HG02798 (cell line): ENCODE measurements around the gene TMEM61.
"Not testable (repeated sequence)": the region's sequence is repeated elsewhere in the genome, so short reads cannot be mapped to it uniquely, and the experiment has no call there.

Experiments used
- ATAC-seq: cut with Tn5 transposase; IDR thresholded peaks from one replicate; pipeline ENCODE4 v1.9.1; 2021; ENCODE audit warnings: mild to moderate bottlenecking; ENCODE audit not compliant: unreplicated experiment, poor library complexity

TMEM61 gene

DNA sequence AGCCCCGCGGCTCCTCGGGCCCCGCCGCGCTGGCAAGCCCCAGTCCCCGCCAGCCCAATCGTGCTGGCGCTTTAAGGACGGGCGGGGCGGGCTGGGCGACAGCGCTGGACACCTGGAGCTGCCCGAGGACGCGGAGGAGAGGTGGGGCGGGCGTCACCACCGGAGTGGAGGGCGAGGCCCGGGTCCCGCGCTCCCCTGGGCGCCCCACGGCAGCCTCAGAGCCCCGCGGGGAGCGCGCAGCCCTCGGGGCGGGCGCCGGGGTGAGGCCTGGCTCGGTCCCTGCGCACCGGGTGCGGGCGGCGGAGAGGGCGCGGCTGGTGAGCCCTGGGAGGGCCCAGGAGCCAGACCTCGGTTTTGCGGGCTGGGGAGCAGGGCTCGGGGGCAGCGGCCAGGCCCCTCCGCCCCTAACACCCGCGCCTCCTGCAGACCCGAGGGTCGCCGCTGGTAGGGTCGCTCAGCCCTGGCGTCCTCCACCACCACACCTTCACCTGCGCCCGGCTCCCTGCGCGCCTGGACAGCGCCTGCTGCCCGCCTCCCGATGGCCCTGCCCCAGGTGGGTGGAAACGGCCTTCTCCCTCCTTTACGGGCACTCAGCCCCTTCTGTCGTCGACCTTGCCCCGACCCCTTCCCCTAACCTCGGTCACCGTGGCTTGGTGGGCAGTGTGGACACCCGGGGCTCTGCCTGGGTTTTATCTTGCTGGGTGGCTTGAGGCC lies at the start of gene TMEM61:
Gene TMEM61, plus strand, starts transcription at position 101 of the 714 bp plus-strand sequence. Its CDS starts 438 bp downstream, at position 539.
- ATAC-seq, result no peak

DNA sequence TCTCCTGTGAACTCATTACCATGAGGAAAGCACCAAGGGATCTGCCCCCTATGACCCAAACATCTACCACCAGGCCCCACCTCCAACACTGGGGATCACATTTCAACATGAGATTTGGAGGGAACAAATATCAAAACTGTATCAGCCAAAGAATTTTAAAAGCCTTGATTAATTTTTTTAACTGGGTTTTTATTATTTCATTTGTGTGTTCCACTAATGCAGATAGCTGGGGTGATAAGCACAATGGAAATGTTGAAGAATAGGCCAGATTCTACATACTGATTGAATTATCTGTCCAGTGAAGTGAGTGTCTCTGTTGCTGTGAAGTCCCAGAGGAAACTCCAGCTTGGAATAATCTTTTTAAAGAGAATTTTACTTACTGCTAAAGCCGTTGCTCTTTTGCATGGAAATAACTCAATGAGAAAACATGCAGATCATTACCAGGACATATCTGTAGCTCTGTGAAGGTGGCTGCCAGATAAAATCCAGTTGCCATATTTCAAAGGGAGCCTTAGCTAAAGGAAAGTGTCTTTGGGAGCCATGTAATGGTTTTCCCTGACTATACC lies 49.1 kb upstream of the TMEM61 start:
- no peak for ATAC-seq

DNA sequence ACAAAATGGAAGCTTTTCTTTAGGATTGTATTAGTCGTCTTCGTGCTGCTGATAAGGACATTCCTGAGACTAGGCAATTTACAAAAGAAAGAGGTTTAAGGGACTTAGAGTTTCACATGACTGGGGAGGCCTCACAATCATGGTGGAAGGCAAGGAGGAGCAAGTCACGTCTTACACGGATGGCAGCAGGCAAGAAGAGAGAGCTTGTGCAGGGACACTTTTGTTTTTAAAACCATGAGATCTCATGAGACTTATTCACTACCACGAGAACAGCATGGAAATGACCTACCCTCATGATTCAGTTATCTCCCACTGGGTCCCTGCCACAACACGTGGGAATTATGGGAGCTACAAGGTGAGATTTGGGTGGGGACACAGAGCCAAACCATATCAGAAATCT lies 46.3 kb upstream of the TMEM61 start:
- not testable (repeated sequence) for ATAC-seq

DNA sequence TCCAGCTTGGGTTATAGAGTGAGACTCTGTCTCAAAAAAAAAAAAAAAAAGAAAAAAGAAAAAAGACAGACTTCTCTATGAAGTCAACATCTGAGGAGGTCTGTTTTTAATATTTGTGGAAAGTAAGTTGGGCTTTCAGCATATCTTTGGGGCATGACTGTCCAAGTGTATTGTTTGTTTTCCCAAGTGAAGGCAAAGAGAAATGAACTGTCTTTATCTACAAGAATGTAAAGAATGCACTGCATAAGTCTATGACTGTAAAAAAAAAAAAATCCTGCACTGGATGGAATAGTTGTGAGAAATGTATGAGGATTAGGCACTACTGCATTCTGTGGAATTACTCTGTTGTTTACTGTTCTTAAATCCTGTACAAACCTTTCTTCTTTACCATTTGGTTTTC lies 45.6 kb upstream of the TMEM61 start:
- ATAC-seq, result no peak

DNA sequence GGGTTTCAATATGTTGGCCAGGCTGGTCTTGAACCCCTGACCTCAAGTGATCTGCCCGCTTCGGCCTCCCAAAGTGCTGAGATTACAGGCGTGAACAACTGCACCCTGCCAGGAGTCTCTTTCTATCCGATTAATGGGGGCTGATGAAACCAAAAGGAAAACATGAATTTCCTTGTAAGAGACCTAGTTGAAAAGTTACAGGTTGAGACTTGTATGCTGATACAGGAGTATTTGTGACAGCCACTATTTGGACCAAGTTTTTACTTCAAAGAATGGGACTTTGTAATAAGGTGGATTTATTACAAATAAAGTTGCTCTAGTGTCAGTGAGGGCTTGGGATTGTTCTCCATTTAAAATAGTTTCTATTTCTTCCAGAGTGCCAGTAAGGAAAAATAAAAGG lies 43.6 kb upstream of the TMEM61 start:
- ATAC-seq, result no peak

DNA sequence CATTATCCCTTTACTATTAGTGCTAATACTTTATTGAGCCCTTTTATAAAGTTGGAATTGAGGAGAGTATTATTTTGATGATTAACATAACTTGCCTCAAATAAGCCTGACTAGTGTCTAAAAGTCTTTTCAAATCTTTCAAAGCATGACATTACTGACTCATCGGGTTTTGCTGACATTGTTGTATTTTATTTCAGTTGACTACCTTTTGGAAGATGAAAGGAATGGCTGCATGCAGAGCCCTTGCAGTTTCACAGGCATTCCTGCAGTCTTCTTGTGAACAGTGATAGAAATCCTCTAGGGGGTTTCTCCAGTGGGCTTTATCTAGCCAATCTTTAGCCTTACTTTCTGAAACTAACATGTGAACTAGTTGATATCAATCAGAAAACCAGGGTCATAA lies 43.0 kb upstream of the TMEM61 start:
- ATAC-seq, result no peak

DNA sequence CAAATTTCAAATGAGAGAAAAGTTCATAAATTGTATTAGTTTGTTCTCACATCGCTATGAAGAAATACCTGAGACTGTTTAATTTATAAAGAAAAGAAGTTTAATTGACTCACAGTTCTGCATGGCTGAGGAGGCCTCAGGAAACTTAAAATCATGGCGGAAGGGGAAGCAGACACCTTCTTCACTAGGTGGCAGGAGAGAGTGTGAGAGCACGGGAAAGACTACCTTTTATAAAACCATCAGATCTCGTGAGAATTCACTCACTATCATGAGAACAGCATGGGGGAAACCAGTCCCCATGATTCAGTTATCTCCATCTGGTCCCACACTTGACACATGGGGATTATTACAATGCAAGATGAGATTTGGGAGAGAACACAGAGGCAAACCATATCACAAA lies 41.5 kb upstream of the TMEM61 start:
- not testable (repeated sequence) for ATAC-seq

DNA sequence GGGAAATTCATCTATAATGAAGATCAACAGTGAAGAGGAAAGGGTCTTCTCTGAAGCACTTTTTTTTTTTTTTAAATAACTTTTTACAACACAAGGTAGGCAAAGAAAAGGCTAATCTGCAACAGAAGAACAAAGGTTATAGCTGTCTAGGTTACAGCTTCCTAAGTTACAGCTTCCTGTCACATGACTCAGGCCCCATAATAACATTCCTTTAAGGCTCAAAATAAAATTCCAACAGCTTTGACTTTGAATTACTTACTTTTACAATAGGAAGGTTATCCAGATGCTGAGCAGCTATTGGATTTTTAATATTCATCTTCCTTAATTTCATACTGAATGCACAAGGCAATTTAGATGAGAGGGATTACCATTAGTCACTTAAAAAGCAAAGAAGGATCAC lies 40.4 kb upstream of the TMEM61 start:
- no peak for ATAC-seq

DNA sequence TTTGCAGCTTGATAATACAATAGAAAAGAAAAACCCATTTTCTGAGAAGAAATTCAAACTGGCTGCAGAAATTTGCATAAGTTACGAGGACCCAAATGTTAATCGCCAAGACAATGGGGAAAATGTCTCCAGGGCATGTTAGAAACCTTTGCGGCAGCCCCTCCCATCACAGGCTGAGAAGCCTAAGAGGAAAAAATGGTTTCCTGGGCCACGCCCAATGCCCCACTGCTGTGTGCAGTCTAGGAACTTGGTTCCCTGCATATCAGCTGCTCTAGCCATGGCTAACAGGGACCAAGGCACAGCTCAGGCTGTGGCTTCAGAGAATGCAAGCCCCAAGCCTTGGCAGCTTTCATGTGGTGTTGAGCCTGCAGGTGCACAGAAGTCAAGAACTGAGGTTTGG lies 37.5 kb upstream of the TMEM61 start:
- ATAC-seq, result no peak

DNA sequence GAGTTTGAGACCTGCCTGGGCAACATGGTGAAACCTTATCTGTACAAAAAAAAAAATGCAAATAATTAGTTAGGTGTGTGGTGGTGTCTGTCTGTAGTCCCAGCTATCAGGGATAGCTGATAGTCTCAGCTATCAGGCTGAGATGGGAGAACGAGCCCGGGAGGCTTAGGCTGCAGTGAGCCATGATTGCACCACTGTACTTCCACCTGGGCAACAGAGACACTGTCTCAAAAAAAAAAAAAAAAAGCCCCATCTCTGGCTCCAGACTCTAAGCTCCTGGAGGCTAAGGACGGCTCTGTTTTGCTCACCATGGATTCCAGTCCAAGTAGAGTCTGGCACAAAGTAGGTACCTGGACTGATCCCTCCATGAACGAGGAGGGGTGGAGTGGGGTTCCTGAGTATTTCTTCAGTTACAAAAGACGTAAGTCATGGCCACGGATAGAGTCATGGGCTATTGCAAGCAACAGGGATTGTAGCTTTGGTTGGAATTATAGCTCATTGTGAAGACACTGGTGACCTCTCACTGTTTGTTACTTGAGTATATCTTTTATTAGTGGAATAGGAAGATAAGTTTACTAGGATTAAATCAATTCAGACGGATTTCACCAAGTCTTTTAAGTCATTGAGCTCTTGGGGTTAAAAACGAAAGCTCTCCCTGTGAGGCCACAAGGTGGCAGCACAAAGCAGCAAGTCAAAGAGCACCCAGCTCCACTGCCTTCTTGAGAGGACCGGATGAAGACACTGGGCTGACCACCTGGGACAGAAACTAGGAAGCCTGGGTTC lies 35.6 kb upstream of the TMEM61 start:
- peak; percentile 68 for ATAC-seq

DNA sequence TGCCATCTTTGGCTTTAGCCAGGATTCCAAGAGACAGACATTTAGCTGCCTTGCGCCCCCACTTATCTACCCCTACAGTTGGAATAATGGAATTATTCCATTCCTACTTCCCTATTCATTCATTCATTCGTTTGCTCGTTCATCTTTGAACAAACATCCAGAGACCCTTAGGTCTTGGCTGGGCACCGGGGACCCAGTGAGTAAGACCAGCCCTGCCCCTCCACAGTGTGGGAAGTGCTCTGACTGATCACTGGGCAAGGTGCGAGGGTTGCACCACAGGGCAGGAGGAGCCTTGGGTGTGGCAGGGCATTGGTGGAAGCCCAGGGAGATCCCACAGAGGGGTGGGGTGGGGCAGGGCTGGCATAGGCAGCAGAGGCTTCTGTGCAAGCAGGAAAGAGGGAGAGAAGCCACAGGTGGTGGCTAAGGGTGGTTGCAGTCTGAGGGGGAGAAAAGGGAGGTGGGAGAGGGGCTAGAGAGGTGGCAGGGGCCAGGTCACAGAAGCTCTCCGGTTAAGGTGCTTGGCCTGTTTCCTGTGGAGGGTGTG lies 35.0 kb upstream of the TMEM61 start:
- ATAC-seq, result no peak

DNA sequence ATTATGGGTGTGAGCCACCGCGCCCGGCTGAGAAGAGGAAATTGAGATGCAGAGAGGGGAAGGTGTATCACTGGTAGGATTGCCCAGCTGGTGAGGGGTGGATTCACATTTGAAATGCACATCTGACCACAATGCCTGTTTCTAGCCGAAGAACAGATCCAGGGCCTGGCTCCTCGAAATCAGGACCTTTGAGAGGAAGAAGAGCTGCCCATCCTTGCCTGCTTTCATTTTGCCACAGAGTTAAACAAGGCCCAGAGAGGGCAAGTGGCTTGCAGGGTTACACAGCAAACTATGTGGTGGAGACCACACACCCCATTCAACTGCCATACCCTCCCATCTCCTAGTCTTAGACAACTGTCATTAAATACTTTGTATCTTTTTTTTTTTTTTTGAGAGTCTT lies 32.9 kb upstream of the TMEM61 start:
- no peak for ATAC-seq

DNA sequence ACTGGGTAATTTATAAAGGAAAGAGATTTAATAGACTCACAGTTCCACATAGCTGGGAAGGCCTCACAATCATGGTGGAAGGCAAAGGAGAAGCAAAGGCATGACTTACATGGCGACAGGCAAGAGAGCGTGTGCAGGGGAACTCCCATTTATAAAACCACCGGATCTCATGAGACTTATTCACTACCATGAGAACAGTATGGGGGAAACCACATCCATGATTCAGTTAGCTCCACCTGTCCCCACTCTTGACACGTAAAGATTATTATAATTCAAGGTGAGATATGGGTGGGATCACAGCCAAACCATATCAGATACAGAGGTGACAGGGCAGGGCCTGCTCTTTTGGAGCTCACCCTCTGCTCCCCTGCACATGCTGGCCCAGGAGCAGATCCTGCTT lies 31.4 kb upstream of the TMEM61 start:
- no peak for ATAC-seq

DNA sequence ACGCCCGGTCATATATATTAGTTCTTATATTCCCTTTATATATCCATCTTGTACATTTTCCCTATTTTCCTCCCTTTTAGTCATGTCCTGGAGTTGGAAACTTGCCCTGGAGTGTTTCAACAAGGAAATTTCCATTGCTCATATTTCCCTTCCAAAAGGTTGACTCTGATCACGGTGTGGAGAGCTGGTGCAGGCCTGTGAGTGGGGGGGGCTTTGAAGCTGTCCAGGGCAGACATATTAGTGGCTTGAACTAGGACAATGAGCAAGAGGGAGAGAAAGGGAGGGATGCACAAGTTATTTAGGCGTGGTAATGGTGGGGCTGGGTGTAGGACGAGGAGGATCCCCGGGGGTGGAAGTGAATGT lies 30.4 kb upstream of the TMEM61 start:
- ATAC-seq, result no peak

DNA sequence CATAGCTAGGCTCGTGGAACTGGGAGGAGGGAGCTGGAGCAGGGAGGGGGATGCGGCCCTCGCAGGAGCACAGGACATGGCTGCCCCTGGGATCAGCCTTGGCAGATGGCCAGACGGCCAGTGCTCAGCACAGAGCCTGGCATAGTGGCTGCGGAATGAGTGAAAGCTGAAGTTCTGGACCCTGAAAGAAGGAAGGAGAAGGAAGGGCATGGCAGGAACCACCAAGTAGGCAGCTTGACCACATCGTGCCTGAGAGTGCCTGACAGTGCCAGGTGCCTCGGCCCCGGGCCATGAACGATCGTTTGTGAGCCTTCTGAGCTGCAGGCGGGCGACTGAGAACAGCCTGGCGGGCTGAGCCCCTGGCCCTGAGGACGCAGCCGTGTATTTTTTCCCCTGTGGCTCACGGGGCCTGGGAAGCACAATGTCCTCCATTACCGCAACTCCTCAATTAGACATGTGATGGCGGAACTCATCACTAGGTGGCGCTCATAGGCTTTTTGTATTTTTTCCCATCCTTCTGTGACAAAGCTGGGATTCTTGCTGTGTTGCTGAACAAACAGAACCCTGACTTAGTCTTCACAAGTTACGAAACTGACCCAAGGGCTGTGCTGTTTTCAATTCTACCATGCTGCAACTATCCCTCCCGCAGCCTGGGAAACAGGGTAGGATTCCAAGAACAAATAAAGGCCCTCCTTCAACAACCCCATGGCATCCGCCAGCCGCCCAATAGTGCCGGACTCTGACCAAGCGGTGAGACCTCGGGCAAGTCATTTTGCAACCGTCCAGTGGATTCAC lies 29.9 kb upstream of the TMEM61 start:
- ATAC-seq, result no peak

DNA sequence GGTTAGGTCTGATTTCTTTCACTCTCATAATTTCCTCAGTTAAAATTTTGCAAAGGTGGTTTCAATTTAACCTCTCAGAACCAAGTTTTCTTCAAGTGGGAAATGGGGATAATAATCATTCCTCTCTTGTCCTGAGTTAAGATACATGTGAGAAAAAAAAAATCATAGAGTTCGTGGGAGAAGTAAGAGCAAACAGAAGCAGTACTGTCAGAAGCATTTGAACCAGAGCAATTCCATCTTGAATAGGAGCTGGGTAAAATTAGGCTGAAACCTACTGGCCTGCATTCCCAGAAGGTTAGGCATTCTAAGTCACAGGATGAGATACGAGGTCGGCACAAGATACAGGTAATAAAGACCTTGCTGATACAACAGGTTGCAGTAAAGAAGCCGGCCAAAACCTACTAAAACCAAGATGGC lies 28.6 kb upstream of the TMEM61 start:
- no peak for ATAC-seq

DNA sequence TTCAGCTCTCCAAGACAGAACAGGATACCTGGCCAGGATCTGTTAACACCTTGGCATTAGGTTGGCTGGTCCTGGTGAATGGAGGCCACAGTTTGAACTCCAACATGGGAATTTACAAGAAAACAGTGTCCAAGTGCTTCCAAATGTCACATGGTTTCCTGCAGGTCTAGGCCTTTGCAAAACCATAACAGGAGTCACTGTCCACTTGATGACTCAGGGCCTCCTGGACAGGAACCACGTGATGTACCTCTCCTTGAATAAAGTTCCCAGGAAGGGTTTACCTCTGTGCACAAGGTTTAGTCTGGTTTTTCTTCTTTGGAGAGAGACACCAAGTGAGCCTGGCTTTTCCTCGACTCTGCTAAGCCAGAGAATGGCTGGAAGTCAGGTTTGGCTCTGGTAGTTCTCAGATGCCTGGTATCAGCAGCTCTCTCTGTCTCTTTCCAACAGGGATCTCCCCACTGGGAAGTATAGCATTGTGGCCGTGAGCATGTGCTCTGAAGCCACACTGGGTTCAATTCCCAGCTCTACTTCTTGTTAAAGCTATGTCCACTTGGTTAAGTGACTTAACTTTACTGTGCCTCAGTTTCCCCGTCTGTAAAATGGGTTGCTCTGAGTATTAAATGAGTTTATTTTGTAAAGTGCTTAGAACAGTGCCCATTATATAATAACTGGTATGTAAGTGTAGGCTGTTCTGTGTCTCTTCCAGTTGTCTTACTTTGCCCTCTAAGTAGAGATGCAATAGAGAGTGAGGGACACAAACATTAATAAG lies 27.3 kb upstream of the TMEM61 start:
- no peak for ATAC-seq

DNA sequence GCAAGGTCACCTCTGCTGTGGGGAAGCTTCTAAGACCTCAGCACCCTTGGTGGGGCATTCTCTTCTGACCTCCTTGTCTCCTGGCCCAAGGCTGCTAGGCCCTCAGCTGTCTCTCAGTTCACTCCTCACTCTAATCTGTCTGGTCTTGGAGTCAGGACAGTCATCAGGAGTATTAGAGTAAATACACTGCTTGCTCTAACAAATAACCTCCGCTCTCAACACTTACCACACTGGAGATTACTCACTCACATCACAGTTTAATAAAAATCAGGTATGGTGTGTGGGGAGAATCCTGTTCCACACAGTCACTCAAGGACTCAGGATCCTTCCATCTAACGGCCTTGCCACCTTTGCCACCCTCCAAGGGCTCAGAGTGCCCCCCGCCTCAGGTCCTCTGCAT lies 26.6 kb upstream of the TMEM61 start:
- ATAC-seq, result no peak

DNA sequence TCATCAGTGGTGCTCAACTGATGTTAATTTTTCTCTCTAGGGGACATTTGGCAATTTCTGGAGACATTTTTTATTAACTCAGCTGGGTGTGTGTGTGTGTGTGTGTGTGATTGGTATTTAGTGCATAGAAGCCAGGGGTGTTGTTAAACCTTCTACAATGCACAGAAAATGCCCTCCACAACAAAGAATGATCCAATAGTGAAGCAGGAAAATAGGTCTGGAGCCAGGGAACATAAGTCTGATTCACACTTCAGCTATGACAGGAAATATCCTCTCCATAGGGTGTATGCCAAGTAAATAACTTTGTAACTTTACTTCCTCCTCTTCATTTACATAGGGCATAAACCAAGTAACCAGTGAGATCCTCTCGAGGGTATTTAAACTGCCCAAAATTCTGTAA lies 25.1 kb upstream of the TMEM61 start:
- ATAC-seq, result no peak

DNA sequence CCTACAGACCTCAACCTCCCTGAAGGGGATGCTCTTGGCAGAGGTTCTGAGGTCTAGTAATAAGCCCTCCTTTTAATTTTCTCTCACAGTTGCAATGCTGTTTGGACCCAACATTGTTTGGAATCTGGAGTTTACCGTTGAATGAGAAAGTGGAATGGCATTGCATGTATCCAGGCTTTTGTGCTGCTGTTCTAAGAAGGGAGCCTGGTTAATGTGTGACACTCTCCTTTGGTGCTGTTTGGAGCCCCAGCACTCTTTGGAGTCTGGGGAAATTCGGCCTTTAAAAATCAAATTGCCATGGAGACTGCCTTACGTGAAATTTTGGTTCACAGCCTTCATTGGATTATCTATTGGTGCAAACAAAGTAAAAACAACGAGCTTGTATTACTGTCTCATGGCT lies 23.7 kb upstream of the TMEM61 start:
- ATAC-seq, result no peak
